ENCODE results near the gene INSL6.
A peak's percentile ranks its signal among the peaks of the same experiment; 100 is the strongest.
"Not testable (repeated sequence)": the region's sequence is repeated elsewhere in the genome, so short reads cannot be mapped to it uniquely, and the experiment has no call there.

Gene INSL6

GRCh38 chr9:5191985-5192384, 6.5 kb upstream of the INSL6 start:
- H3K56ac ChIP-seq (ENCODE audit: low read length) = no peak overlapping the region
- H2BK5ac ChIP-seq (ENCODE audit: low read length) = no peak overlapping the region
- H3K9ac ChIP-seq (ENCODE audit: low read length) = no peak overlapping the region
- H4K5ac ChIP-seq (ENCODE audit: low read length) = no peak overlapping the region
- no peaks in the 10 kb centered on the region for H3K79me2 ChIP-seq (ENCODE audit: control insufficient read depth, insufficient read depth, low read length)
- no peak overlapping the region for H2AK5ac ChIP-seq (ENCODE audit: low read length)
- H3K27me3 ChIP-seq (ENCODE audit: insufficient read depth, low read length, poor library complexity) = no peaks in the 10 kb centered on the region
- no peak overlapping the region for H3K4ac ChIP-seq (ENCODE audit: low read depth, low read length)
- no peak overlapping the region for H3K27ac ChIP-seq (ENCODE audit: low read depth, low read length)
- no peak overlapping the region for H2BK15ac ChIP-seq (replicated peaks; ENCODE audit: low read depth)
- H3K4me3 ChIP-seq (ENCODE audit: low read length) = no peak overlapping the region
- H3K23ac ChIP-seq (ENCODE audit: low read length) = no peak overlapping the region
- H2BK120ac ChIP-seq (ENCODE audit: low read depth, low read length) = no peak overlapping the region
- H3K79me1 ChIP-seq (ENCODE audit: low read length) = no peaks in the 10 kb centered on the region
- no peak for DNase-seq
- no peak overlapping the region for H3K18ac ChIP-seq (ENCODE audit: low read length)
- no peaks in the 10 kb centered on the region for H3K4me1 ChIP-seq (ENCODE audit: control insufficient read depth, low read depth, low read length)
- H3K36me3 ChIP-seq (ENCODE audit: control insufficient read depth, insufficient read depth, low read length) = no peaks in the 10 kb centered on the region
- no peak overlapping the region for H3K4me2 ChIP-seq (ENCODE audit: low read length)
- no peak overlapping the region for H4K8ac ChIP-seq (ENCODE audit: low read depth, low read length)
- no CpG with 5 or more reads among the region's 3 CpGs for WGBS (ENCODE audit: extremely low coverage, insufficient coverage, low lambda C conversion rate)

- no peak overlapping the region for H2BK5ac ChIP-seq (ENCODE audit: low read length)
- no peak overlapping the region for H3K9ac ChIP-seq (ENCODE audit: low read length)
- H3K27ac ChIP-seq (ENCODE audit: low read depth, low read length) = no peak overlapping the region
- no peak overlapping the region for H3K4me3 ChIP-seq (ENCODE audit: low read length)
- no CpG with 5 or more reads among the region's 10 CpGs for WGBS (ENCODE audit: extremely low coverage, insufficient coverage, low lambda C conversion rate)
- no peaks in the 10 kb centered on the region for H3K4me1 ChIP-seq (ENCODE audit: control insufficient read depth, low read depth, low read length)
- H3K56ac ChIP-seq (ENCODE audit: low read length) = no peak overlapping the region
- H3K23ac ChIP-seq (ENCODE audit: low read length) = no peak overlapping the region
- H4K5ac ChIP-seq (ENCODE audit: low read length) = no peak overlapping the region
- H2BK15ac ChIP-seq (replicated peaks; ENCODE audit: low read depth) = no peak overlapping the region
- no peaks in the 10 kb centered on the region for H3K27me3 ChIP-seq (ENCODE audit: insufficient read depth, low read length, poor library complexity)
- no peak overlapping the region for H3K4ac ChIP-seq (ENCODE audit: low read depth, low read length)
- no peak overlapping the region for H2AK5ac ChIP-seq (ENCODE audit: low read length)
- H3K4me2 ChIP-seq (ENCODE audit: low read length) = no peak overlapping the region
- no peak overlapping the region for H2BK120ac ChIP-seq (ENCODE audit: low read depth, low read length)
- DNase-seq = no peak
- no peak overlapping the region for H4K8ac ChIP-seq (ENCODE audit: low read depth, low read length)
- no peaks in the 10 kb centered on the region for H3K79me1 ChIP-seq (ENCODE audit: low read length)
- H3K36me3 ChIP-seq (ENCODE audit: control insufficient read depth, insufficient read depth, low read length) = no peaks in the 10 kb centered on the region
- H3K18ac ChIP-seq (ENCODE audit: low read length) = no peak overlapping the region
- no peaks in the 10 kb centered on the region for H3K79me2 ChIP-seq (ENCODE audit: control insufficient read depth, insufficient read depth, low read length)
These were observed 2.9 kb upstream of the INSL6 start for GRCh38 chr9:5188060-5188984.

GRCh38 chr9:5186416-5187169, 1.2 kb upstream of the INSL6 start:
- H3K9ac ChIP-seq (ENCODE audit: low read length) = no peak overlapping the region
- no peak overlapping the region for H2AK5ac ChIP-seq (ENCODE audit: low read length)
- no CpG with 5 or more reads among the region's 8 CpGs for WGBS (ENCODE audit: extremely low coverage, insufficient coverage, low lambda C conversion rate)
- H3K27me3 ChIP-seq (ENCODE audit: insufficient read depth, low read length, poor library complexity) = no peaks in the 10 kb centered on the region
- H3K4me3 ChIP-seq (ENCODE audit: low read length) = no peak overlapping the region
- H4K5ac ChIP-seq (ENCODE audit: low read length) = no peak overlapping the region
- no peaks in the 10 kb centered on the region for H3K36me3 ChIP-seq (ENCODE audit: control insufficient read depth, insufficient read depth, low read length)
- H3K27ac ChIP-seq (ENCODE audit: low read depth, low read length) = no peak overlapping the region
- no peak overlapping the region for H3K4ac ChIP-seq (ENCODE audit: low read depth, low read length)
- no peak overlapping the region for H4K8ac ChIP-seq (ENCODE audit: low read depth, low read length)
- no peaks in the 10 kb centered on the region for H3K79me1 ChIP-seq (ENCODE audit: low read length)
- no peaks in the 10 kb centered on the region for H3K4me1 ChIP-seq (ENCODE audit: control insufficient read depth, low read depth, low read length)
- H2BK5ac ChIP-seq (ENCODE audit: low read length) = no peak overlapping the region
- H3K23ac ChIP-seq (ENCODE audit: low read length) = no peak overlapping the region
- H2BK15ac ChIP-seq (replicated peaks; ENCODE audit: low read depth) = no peak overlapping the region
- H3K4me2 ChIP-seq (ENCODE audit: low read length) = no peak overlapping the region
- no peaks in the 10 kb centered on the region for H3K79me2 ChIP-seq (ENCODE audit: control insufficient read depth, insufficient read depth, low read length)
- DNase-seq = peak; percentile 79
- H3K18ac ChIP-seq (ENCODE audit: low read length) = no peak overlapping the region
- no peak overlapping the region for H3K56ac ChIP-seq (ENCODE audit: low read length)
- H2BK120ac ChIP-seq (ENCODE audit: low read depth, low read length) = no peak overlapping the region

- no peak overlapping the region for H2BK120ac ChIP-seq (ENCODE audit: low read depth, low read length)
- H3K56ac ChIP-seq (ENCODE audit: low read length) = no peak overlapping the region
- no peak overlapping the region for H4K5ac ChIP-seq (ENCODE audit: low read length)
- H2BK5ac ChIP-seq (ENCODE audit: low read length) = no peak overlapping the region
- no peak overlapping the region for H3K4me3 ChIP-seq (ENCODE audit: low read length)
- no peak overlapping the region for H2BK15ac ChIP-seq (replicated peaks; ENCODE audit: low read depth)
- H4K8ac ChIP-seq (ENCODE audit: low read depth, low read length) = no peak overlapping the region
- no peak overlapping the region for H3K4ac ChIP-seq (ENCODE audit: low read depth, low read length)
- DNase-seq = no peak
- no peaks in the 10 kb centered on the region for H3K79me2 ChIP-seq (ENCODE audit: control insufficient read depth, insufficient read depth, low read length)
- H3K27me3 ChIP-seq (ENCODE audit: insufficient read depth, low read length, poor library complexity) = no peaks in the 10 kb centered on the region
- H3K27ac ChIP-seq (ENCODE audit: low read depth, low read length) = no peak overlapping the region
- no peak overlapping the region for H3K9ac ChIP-seq (ENCODE audit: low read length)
- H2AK5ac ChIP-seq (ENCODE audit: low read length) = no peak overlapping the region
- no peak overlapping the region for H3K18ac ChIP-seq (ENCODE audit: low read length)
- no peaks in the 10 kb centered on the region for H3K36me3 ChIP-seq (ENCODE audit: control insufficient read depth, insufficient read depth, low read length)
- no peaks in the 10 kb centered on the region for H3K4me1 ChIP-seq (ENCODE audit: control insufficient read depth, low read depth, low read length)
- no CpG with 5 or more reads among the region's 2 CpGs for WGBS (ENCODE audit: extremely low coverage, insufficient coverage, low lambda C conversion rate)
- H3K4me2 ChIP-seq (ENCODE audit: low read length) = no peak overlapping the region
- no peak overlapping the region for H3K23ac ChIP-seq (ENCODE audit: low read length)
- H3K79me1 ChIP-seq (ENCODE audit: low read length) = no peaks in the 10 kb centered on the region
These were observed 663 bp downstream of the INSL6 start for GRCh38 chr9:5184776-5185175.

GRCh38 chr9:5180631-5181030, 4.8 kb downstream of the INSL6 start:
- not testable (repeated sequence) for H2BK15ac ChIP-seq (replicated peaks; ENCODE audit: low read depth)

More at GRCh38 chr9:5180631-5181030, 4.8 kb downstream of the INSL6 start:
- H3K4ac ChIP-seq (ENCODE audit: low read depth, low read length); H4K5ac ChIP-seq (ENCODE audit: low read length); H3K4me3 ChIP-seq (ENCODE audit: low read length); H2BK120ac ChIP-seq (ENCODE audit: low read depth, low read length); H3K27ac ChIP-seq (ENCODE audit: low read depth, low read length); H2BK5ac ChIP-seq (ENCODE audit: low read length); H3K4me1 ChIP-seq (ENCODE audit: control insufficient read depth, low read depth, low read length); H3K56ac ChIP-seq (ENCODE audit: low read length); H3K79me2 ChIP-seq (ENCODE audit: control insufficient read depth, insufficient read depth, low read length); H3K9ac ChIP-seq (ENCODE audit: low read length); H3K79me1 ChIP-seq (ENCODE audit: low read length); H3K4me2 ChIP-seq (ENCODE audit: low read length); H3K36me3 ChIP-seq (ENCODE audit: control insufficient read depth, insufficient read depth, low read length); H2AK5ac ChIP-seq (ENCODE audit: low read length); H3K18ac ChIP-seq (ENCODE audit: low read length); H3K23ac ChIP-seq (ENCODE audit: low read length); H3K27me3 ChIP-seq (ENCODE audit: insufficient read depth, low read length, poor library complexity); DNase-seq; H4K8ac ChIP-seq (ENCODE audit: low read depth, low read length): not testable (repeated sequence)
- no CpG with 5 or more reads among the region's 2 CpGs for WGBS (ENCODE audit: extremely low coverage, insufficient coverage, low lambda C conversion rate)
